DND-41 (cell line): ENCODE measurements around the gene GRPEL1.
"Not testable (repeated sequence)": the region's sequence is repeated elsewhere in the genome, so short reads cannot be mapped to it uniquely, and the experiment has no call there.

Experiments
- ATAC-seq: fragments of 200-7000 bp; cut with Tn5 transposase; 3 replicates; pipeline ENCODE4 v1.9.1; 2021; ENCODE audit warnings: low read depth; ENCODE audit not compliant: insufficient read depth
- DNase-seq: peaks from one replicate; pipeline ENCODE4 v3.0.0-alpha.2; 2020
- H2AFZ ChIP-seq: 2 replicates; pipeline ENCODE4 v1.6.0; 2012; ENCODE audit warnings: low read depth, low read length
- H3K27ac ChIP-seq: 2 replicates; pipeline ENCODE4 v1.5.1; 2012; ENCODE audit warnings: low read length, inconsistent platforms
- H3K27me3 ChIP-seq: fragments of 200-600 bp; sonication (generic); 2 replicates; pipeline ENCODE4 v1.6.0; 2012; ENCODE audit warnings: low read length, mild to moderate bottlenecking, inconsistent platforms; ENCODE audit not compliant: insufficient read depth, poor library complexity
- H3K36me3 ChIP-seq: 2 replicates; pipeline ENCODE4 v1.5.1; 2012; ENCODE audit warnings: low read length, inconsistent platforms; ENCODE audit not compliant: insufficient read depth
- H3K4me1 ChIP-seq: 2 replicates; pipeline ENCODE4 v1.5.1; 2012; ENCODE audit warnings: mild to moderate bottlenecking, low read length; ENCODE audit not compliant: insufficient read depth
- H3K4me2 ChIP-seq: 2 replicates; pipeline ENCODE4 v1.6.0; 2012; ENCODE audit warnings: mild to moderate bottlenecking, moderate library complexity, low read length, inconsistent platforms; ENCODE audit not compliant: insufficient read depth
- H3K4me3 ChIP-seq, 2 experiments: fragments of 200-600 bp in 1 of 2; shearing (Covaris generic) in 1 of 2; 2 replicates each; pipeline ENCODE4 v1.5.1; 2012 to 2016; ENCODE audit warnings: inconsistent platforms in 2 of 2, low read length in 2 of 2, mild to moderate bottlenecking in 2 of 2, low read depth in 1 of 2, moderate library complexity in 1 of 2
- H3K79me2 ChIP-seq: 2 replicates; pipeline ENCODE4 v1.6.0; 2012; ENCODE audit warnings: low read length, inconsistent platforms; ENCODE audit not compliant: insufficient read depth
- H3K9ac ChIP-seq: 2 replicates; pipeline ENCODE4 v1.6.0; 2012; ENCODE audit warnings: low read depth, mild to moderate bottlenecking, inconsistent platforms, low read length, moderate library complexity
- H3K9me3 ChIP-seq: 2 replicates; pipeline ENCODE4 v1.5.1; 2012; ENCODE audit warnings: low read length, moderate library complexity, mild to moderate bottlenecking, inconsistent platforms; ENCODE audit not compliant: insufficient read depth, severe bottlenecking
- H4K20me1 ChIP-seq: 2 replicates; pipeline ENCODE4 v1.6.0; 2012; ENCODE audit warnings: low read length; ENCODE audit not compliant: insufficient read depth
- CTCF ChIP-seq: IDR thresholded peaks from 2 replicates; pipeline ENCODE4 v1.5.1; 2012; ENCODE audit warnings: borderline replicate concordance, low read length, moderate library complexity, mild to moderate bottlenecking; ENCODE audit not compliant: poor library complexity, severe bottlenecking; ENCODE audit errors: extremely low read depth
- EZH2 ChIP-seq: IDR thresholded peaks from 3 replicates; pipeline ENCODE4 v1.6.1; 2012; ENCODE audit warnings: borderline replicate concordance, low read depth, mild to moderate bottlenecking, moderate library complexity, low read length, inconsistent platforms; ENCODE audit not compliant: severe bottlenecking

GRPEL1 gene

GRCh38 chr4:7083597-7084563 lies 16.0 kb upstream of the GRPEL1 start:
- no peak overlapping the region for H2AFZ ChIP-seq
- no peak for ATAC-seq
- no peak overlapping the region for H3K4me3 ChIP-seq
- H3K9ac ChIP-seq = no peak overlapping the region
- no peak for DNase-seq
- TF ChIP-seq EZH2 (no peak), CTCF (no peak)
- no peaks in the 10 kb centered on the region for H3K27me3 ChIP-seq
- H3K4me2 ChIP-seq = no peak overlapping the region
- H3K9me3 ChIP-seq = peaks cover 8% of the 10 kb centered on the region
- no peaks in the 10 kb centered on the region for H3K36me3 ChIP-seq
- H3K79me2 ChIP-seq = no peaks in the 10 kb centered on the region
- H3K27ac ChIP-seq = no peak overlapping the region
- H3K4me1 ChIP-seq = no peaks in the 10 kb centered on the region
- H4K20me1 ChIP-seq = no peaks in the 10 kb centered on the region

- H3K9me3 ChIP-seq, H3K27me3 ChIP-seq, H3K36me3 ChIP-seq, H4K20me1 ChIP-seq, H3K4me2 ChIP-seq, H3K4me3 ChIP-seq, H3K79me2 ChIP-seq, H2AFZ ChIP-seq, H3K4me1 ChIP-seq, ATAC-seq, DNase-seq, H3K9ac ChIP-seq, H3K27ac ChIP-seq: not testable (repeated sequence)
Observed at GRCh38 chr4:7079909-7080308, 12.0 kb upstream of the GRPEL1 start.

GRCh38 chr4:7079483-7079882 lies 11.6 kb upstream of the GRPEL1 start:
- H3K27ac ChIP-seq, H3K9ac ChIP-seq, H3K4me2 ChIP-seq, H3K36me3 ChIP-seq, ATAC-seq, H3K27me3 ChIP-seq, H3K4me3 ChIP-seq, H4K20me1 ChIP-seq, H3K79me2 ChIP-seq, DNase-seq, H2AFZ ChIP-seq, H3K9me3 ChIP-seq, H3K4me1 ChIP-seq: not testable (repeated sequence)

GRCh38 chr4:7078025-7078424 lies 10.2 kb upstream of the GRPEL1 start:
- no peak for DNase-seq

More at GRCh38 chr4:7078025-7078424, 10.2 kb upstream of the GRPEL1 start:
- no peak for ATAC-seq
- Histone ChIP-seq H3K79me2 (no peaks in the 10 kb centered on the region), H3K27me3 (no peaks in the 10 kb centered on the region), H3K9me3 (no peaks in the 10 kb centered on the region), H2AFZ (no peak overlapping the region), H4K20me1 (peaks cover 7% of the 10 kb centered on the region), H3K4me2 (no peak overlapping the region), H3K4me1 (no peaks in the 10 kb centered on the region), H3K9ac (no peak overlapping the region), H3K36me3 (no peaks in the 10 kb centered on the region), H3K27ac (no peak overlapping the region), H3K4me3 (no peak overlapping the region)
- TF ChIP-seq EZH2 = no peak
- no peak for TF ChIP-seq CTCF
